Measurements from ENCODE around the gene ABCA2. TPM values are rescaled to one million over a fixed set of nuclear protein-coding genes. Genes with fewer than 3 reads are reported as not detected.

ABCA2 gene
- polyA plus RNA-seq, 1 donor (not counting 4 experiments of a cell fraction or from before 2014, with no cell fraction given) = 1.3 TPM

DNA sequence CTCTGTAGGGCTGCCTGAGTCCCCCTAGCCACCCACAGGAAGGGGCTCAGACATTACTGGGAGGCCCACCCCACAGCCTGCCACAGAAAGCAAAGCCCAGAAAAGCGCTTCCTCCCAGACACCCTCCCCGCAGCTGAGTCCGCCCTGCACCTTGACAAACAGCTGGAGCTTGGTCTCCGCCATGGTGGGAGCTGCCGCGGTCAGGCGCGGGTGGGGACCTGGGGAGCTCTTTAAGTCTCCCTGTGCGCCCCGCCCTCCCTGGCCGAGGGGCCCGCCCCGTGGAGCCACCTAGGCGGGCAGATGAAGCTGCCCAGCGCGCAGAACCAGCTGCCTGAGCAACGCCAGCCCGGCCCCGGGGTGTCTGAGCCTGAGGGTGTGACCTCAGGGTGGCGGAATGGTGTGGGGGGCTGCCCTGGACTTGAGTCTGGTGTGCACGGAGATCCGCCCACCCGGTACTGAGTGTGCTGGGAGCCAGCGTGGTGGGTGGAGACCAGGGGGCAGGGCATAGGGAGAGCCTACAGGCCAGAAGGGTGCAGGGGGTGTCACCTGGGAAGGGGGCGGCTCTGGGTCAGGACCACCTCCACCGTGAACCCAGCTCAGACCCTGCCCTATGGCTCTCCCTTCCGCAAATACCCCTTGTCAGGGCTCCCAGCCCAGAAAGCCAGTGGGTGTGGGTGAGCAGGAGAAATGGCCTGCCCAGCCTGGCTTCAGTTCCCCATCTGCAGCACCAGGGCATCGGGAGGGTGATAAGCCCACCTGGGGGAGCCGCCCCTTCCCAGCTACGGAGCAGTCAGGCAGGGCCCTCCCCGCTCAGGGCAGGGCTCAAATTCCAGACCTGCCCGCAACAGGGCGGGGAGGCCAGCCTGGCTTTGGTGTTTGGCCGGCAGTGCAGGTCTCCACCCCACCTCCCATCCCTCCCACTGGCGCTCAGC lies 31.4 kb downstream of the ABCA2 start, which contains the start of gene CLIC3:
CLIC3 (minus strand) TSS at position 208 of the 932 bp plus-strand sequence; CDS start at position 183, 25 bp downstream.
- H3K9me3 ChIP-seq (ENCODE audit: control insufficient read depth, low read depth, low read length) = no peaks in the 10 kb centered on the region
- H3K4me3 ChIP-seq (ENCODE audit: control insufficient read depth in 2 of 3, extremely low read depth in 1 of 3, insufficient read depth in 2 of 3, low read depth in 1 of 3, low read length in 3 of 3) = peak within 1 kb of the TSS in 1 of 3 experiments; percentile 36
- no peak within 1 kb of the TSS for H3K27ac ChIP-seq (ENCODE audit: control insufficient read depth, insufficient read depth, low read length)
- H3K79me2 ChIP-seq (ENCODE audit: control insufficient read depth, insufficient read depth, low read length) = no peaks in the 10 kb centered on the region
- no peak within 1 kb of the TSS for H3K9ac ChIP-seq (ENCODE audit: control insufficient read depth, extremely low read depth, insufficient read depth, low read length)
- FAIRE-seq (no peak), DNase-seq (ENCODE audit: low read depth, low spot score) (no peak)
- peak within 1 kb of the TSS; percentile 15 for H2AFZ ChIP-seq (ENCODE audit: control insufficient read depth, low read length)
- dilution Hi-C loops (cut with MboI; ENCODE audit: extremely low pct_ligation_motif_present, low sequenced_read_pairs) = no loop called here
- H3K4me1 ChIP-seq (ENCODE audit: control insufficient read depth, extremely low read depth, insufficient read depth, low read length) = peaks cover 50% of the 10 kb centered on the region
- peaks cover 3% of the 10 kb centered on the region for H4K20me1 ChIP-seq (ENCODE audit: control insufficient read depth, extremely low read depth, insufficient read depth, low read length)
- no peaks in the 10 kb centered on the region for H3K27me3 ChIP-seq (ENCODE audit: control insufficient read depth, extremely low read depth, insufficient read depth, low read length)
- TF ChIP-seq EZH2 (IDR thresholded peaks at IDR 0.05; ENCODE audit: low read length) = no peak
- TF ChIP-seq, protein P1, sequence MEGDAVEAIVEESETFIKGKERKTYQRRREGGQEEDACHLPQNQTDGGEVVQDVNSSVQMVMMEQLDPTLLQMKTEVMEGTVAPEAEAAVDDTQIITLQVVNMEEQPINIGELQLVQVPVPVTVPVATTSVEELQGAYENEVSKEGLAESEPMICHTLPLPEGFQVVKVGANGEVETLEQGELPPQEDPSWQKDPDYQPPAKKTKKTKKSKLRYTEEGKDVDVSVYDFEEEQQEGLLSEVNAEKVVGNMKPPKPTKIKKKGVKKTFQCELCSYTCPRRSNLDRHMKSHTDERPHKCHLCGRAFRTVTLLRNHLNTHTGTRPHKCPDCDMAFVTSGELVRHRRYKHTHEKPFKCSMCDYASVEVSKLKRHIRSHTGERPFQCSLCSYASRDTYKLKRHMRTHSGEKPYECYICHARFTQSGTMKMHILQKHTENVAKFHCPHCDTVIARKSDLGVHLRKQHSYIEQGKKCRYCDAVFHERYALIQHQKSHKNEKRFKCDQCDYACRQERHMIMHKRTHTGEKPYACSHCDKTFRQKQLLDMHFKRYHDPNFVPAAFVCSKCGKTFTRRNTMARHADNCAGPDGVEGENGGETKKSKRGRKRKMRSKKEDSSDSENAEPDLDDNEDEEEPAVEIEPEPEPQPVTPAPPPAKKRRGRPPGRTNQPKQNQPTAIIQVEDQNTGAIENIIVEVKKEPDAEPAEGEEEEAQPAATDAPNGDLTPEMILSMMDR (optimal IDR thresholded peaks at IDR 0.05 in 1 of 3, IDR thresholded peaks at IDR 0.05 in 1 of 3, conservative IDR thresholded peaks at IDR 0.05 in 1 of 3; ENCODE audit: extremely low read depth in 1 of 3, insufficient read depth in 2 of 3, low read length in 3 of 3) = no peak
- H3K36me3 ChIP-seq (ENCODE audit: control insufficient read depth in 2 of 2, extremely low read depth in 1 of 2, insufficient read depth in 2 of 2, low read length in 2 of 2) = peaks cover 0 to 10% of the 10 kb centered on the region in 2 experiments
- H3K4me2 ChIP-seq (ENCODE audit: control insufficient read depth, extremely low read depth, insufficient read depth, low read depth, low read length) = peak within 1 kb of the TSS; percentile 46
- H3K9me1 ChIP-seq (ENCODE audit: control insufficient read depth, extremely low read depth, insufficient read depth, low read length) = no peaks in the 10 kb centered on the region

DNA sequence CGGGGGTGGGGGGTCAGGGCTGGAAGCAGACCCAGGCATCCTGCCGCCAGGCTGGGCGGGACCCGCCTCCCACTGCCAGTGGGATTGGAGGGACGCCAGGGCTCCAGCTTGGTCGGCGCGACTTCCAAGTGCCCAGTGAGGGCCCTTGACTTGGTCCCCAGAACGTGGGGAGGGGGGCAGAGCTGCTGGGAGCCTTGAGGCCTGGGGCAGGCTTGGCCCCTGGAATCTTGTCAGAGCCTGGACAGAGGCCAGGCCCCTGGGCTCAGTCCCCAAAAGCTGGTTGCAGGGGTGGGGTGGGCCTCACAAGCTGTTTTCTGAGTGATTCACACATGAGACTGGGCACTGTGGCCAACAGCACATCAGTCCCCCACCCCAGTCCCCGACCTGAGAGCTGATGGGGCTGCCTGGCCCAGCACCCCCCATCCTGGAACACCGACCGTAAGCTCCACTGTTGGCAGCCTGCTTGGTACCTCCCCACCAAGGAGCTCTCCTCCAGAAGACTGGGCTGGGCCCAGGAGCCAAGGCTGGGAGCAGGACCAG lies 32.2 kb downstream of the ABCA2 start:
- dilution Hi-C loops (cut with MboI; ENCODE audit: extremely low pct_ligation_motif_present, low sequenced_read_pairs) = no loop called here
- H3K4me3 ChIP-seq (ENCODE audit: control insufficient read depth in 2 of 3, extremely low read depth in 1 of 3, insufficient read depth in 2 of 3, low read depth in 1 of 3, low read length in 3 of 3) = peak overlapping the region in 1 of 3 experiments; percentile 36

More for the DNA sequence above, 32.2 kb downstream of the ABCA2 start:
- no peak for TF ChIP-seq EZH2 (IDR thresholded peaks at IDR 0.05; ENCODE audit: low read length)
- TF ChIP-seq, protein P1 (optimal IDR thresholded peaks at IDR 0.05 in 1 of 3, IDR thresholded peaks at IDR 0.05 in 1 of 3, conservative IDR thresholded peaks at IDR 0.05 in 1 of 3; ENCODE audit: extremely low read depth in 1 of 3, insufficient read depth in 2 of 3, low read length in 3 of 3) = no peak
- H3K36me3 ChIP-seq (ENCODE audit: control insufficient read depth in 2 of 2, extremely low read depth in 1 of 2, insufficient read depth in 2 of 2, low read length in 2 of 2) = peaks cover 0 to 10% of the 10 kb centered on the region in 2 experiments
- H3K9me3 ChIP-seq (ENCODE audit: control insufficient read depth, low read depth, low read length) = no peaks in the 10 kb centered on the region
- H3K79me2 ChIP-seq (ENCODE audit: control insufficient read depth, insufficient read depth, low read length) = no peaks in the 10 kb centered on the region
- no peaks in the 10 kb centered on the region for H3K27me3 ChIP-seq (ENCODE audit: control insufficient read depth, extremely low read depth, insufficient read depth, low read length)
- FAIRE-seq (no peak), DNase-seq (ENCODE audit: low read depth, low spot score) (no peak)
- peaks cover 3% of the 10 kb centered on the region for H4K20me1 ChIP-seq (ENCODE audit: control insufficient read depth, extremely low read depth, insufficient read depth, low read length)
- no peak overlapping the region for H2AFZ ChIP-seq (ENCODE audit: control insufficient read depth, low read length)
- peaks cover 50% of the 10 kb centered on the region for H3K4me1 ChIP-seq (ENCODE audit: control insufficient read depth, extremely low read depth, insufficient read depth, low read length)
- H3K27ac ChIP-seq (ENCODE audit: control insufficient read depth, insufficient read depth, low read length) = no peak overlapping the region
- no peak overlapping the region for H3K9ac ChIP-seq (ENCODE audit: control insufficient read depth, extremely low read depth, insufficient read depth, low read length)
- no peaks in the 10 kb centered on the region for H3K9me1 ChIP-seq (ENCODE audit: control insufficient read depth, extremely low read depth, insufficient read depth, low read length)
- H3K4me2 ChIP-seq (ENCODE audit: control insufficient read depth, extremely low read depth, insufficient read depth, low read depth, low read length) = peak overlapping the region; percentile 46

All from keratinocyte (primary cell).